ENCODE results near the gene CSF2RB.

DNA sequence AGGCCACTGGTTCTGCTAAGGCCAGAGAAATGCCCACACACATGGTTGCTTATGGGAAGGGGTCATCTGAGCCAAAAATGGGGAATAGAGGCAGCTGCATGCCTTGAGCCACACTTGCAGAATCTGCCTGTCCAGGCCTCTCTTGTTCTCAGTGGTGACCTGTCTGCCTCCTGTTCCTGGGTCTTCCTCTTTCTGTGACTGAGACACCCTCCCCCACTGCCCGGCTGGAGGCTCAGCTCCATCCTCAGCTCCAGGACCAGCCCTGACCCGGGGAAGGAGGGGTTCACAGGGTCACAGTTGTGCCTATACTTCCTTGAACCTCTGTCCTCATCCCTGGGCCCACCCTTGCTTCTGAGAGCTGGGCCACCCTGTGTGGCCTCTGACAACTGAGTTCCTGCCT is 52.3 kb downstream of the CSF2RB start:
- TF ChIP-seq, protein P1, sequence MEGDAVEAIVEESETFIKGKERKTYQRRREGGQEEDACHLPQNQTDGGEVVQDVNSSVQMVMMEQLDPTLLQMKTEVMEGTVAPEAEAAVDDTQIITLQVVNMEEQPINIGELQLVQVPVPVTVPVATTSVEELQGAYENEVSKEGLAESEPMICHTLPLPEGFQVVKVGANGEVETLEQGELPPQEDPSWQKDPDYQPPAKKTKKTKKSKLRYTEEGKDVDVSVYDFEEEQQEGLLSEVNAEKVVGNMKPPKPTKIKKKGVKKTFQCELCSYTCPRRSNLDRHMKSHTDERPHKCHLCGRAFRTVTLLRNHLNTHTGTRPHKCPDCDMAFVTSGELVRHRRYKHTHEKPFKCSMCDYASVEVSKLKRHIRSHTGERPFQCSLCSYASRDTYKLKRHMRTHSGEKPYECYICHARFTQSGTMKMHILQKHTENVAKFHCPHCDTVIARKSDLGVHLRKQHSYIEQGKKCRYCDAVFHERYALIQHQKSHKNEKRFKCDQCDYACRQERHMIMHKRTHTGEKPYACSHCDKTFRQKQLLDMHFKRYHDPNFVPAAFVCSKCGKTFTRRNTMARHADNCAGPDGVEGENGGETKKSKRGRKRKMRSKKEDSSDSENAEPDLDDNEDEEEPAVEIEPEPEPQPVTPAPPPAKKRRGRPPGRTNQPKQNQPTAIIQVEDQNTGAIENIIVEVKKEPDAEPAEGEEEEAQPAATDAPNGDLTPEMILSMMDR (IDR thresholded peaks at IDR 0.05) = no peak
- TF ChIP-seq POLR2AphosphoS5 (IDR thresholded peaks at IDR 0.05; ENCODE audit: insufficient read depth in 1 of 2, low read depth in 1 of 2) (no peak), POLR2A (IDR thresholded peaks at IDR 0.05) (no peak)
